HG02610 (cell line): ENCODE results near the gene MEAF6.
"Not testable (repeated sequence)": the region's sequence is repeated elsewhere in the genome, so short reads cannot be mapped to it uniquely, and the experiment has no call there.

ENCODE experiments used
- ATAC-seq: cut with Tn5 transposase; IDR thresholded peaks from one replicate; pipeline ENCODE4 v1.9.1; 2021; ENCODE audit warnings: mild to moderate bottlenecking, moderate library complexity; ENCODE audit not compliant: unreplicated experiment

MEAF6 gene

GRCh38 chr1:37514350-37515184, at the start of gene MEAF6:
MEAF6 (minus strand) TSS chr1:37514766; CDS start chr1:37514746, 20 bp downstream.
- peak; percentile 87 for ATAC-seq

- ATAC-seq, result no peak
These were observed 48.4 kb upstream of the MEAF6 start for GRCh38 chr1:37562984-37563383.

- ATAC-seq, result no peak
These were observed 46.9 kb upstream of the MEAF6 start for GRCh38 chr1:37561133-37562132.

- no peak for ATAC-seq
These were observed 46.0 kb upstream of the MEAF6 start for GRCh38 chr1:37560401-37561132.

GRCh38 chr1:37559957-37560379, 45.4 kb upstream of the MEAF6 start:
- not testable (repeated sequence) for ATAC-seq

GRCh38 chr1:37559080-37559479, 44.5 kb upstream of the MEAF6 start:
- no peak for ATAC-seq

- no peak for ATAC-seq
These were observed 43.8 kb upstream of the MEAF6 start for GRCh38 chr1:37558411-37558810.

- ATAC-seq, result no peak
These were observed 42.8 kb upstream of the MEAF6 start for GRCh38 chr1:37557402-37557801.

- no peak for ATAC-seq
These were observed 42.2 kb upstream of the MEAF6 start, which contains the start of gene DNALI1 for GRCh38 chr1:37556712-37557196. DNALI1 (plus strand) TSS chr1:37556940; CDS start chr1:37556995, 55 bp downstream.

- ATAC-seq, result peak; percentile 84
These were observed 39.6 kb upstream of the MEAF6 start, which contains the start of gene SNIP1 for GRCh38 chr1:37553927-37554808. SNIP1 (minus strand) TSS chr1:37554293; CDS start chr1:37554229, 64 bp downstream.

- no peak for ATAC-seq
These were observed 39.0 kb upstream of the MEAF6 start for GRCh38 chr1:37553598-37553926.

- ATAC-seq, result no peak
These were observed 34.8 kb upstream of the MEAF6 start for GRCh38 chr1:37549341-37549740.

GRCh38 chr1:37545019-37545418, 30.5 kb upstream of the MEAF6 start:
- ATAC-seq, result no peak

- no peak for ATAC-seq
These were observed 30.0 kb upstream of the MEAF6 start for GRCh38 chr1:37544530-37544929.

GRCh38 chr1:37540036-37540785, 25.6 kb upstream of the MEAF6 start:
- ATAC-seq, result no peak

GRCh38 chr1:37539154-37539553, 24.6 kb upstream of the MEAF6 start:
- not testable (repeated sequence) for ATAC-seq

GRCh38 chr1:37537378-37537777, 22.8 kb upstream of the MEAF6 start:
- no peak for ATAC-seq

GRCh38 chr1:37533317-37534093, 18.9 kb upstream of the MEAF6 start:
- ATAC-seq, result no peak
